ENCODE measurements around the gene KCNIP3. TPM values are rescaled to one million over a fixed set of nuclear protein-coding genes. Genes with fewer than 3 reads are reported as not detected.

The KCNIP3 gene
- total RNA-seq, 1 donor from 2014 or later = 7.3 TPM

- Mint-ChIP-seq H3K36me3 (ENCODE audit: unreplicated experiment) (peaks cover 23% of the 10 kb centered on the region), H3K4me3 (ENCODE audit: unreplicated experiment) (no peak overlapping the region), H3K4me1 (ENCODE audit: low read depth, unreplicated experiment) (peaks cover 6% of the 10 kb centered on the region), H3K9me3 (ENCODE audit: unreplicated experiment) (peaks cover 8% of the 10 kb centered on the region), H3K27me3 (ENCODE audit: unreplicated experiment) (peaks cover 5% of the 10 kb centered on the region), H3K27ac (ENCODE audit: unreplicated experiment) (no peak overlapping the region)
- DNase-seq = no peak
- TF ChIP-seq CTCF (IDR thresholded peaks at IDR 0.05; ENCODE audit: partially characterized antibody, unreplicated experiment) = no peak
Measured at GRCh38 chr2:95292623-95293260, 4.4 kb upstream of the KCNIP3 start.

- no peak overlapping the region for H3K27ac Mint-ChIP-seq (ENCODE audit: unreplicated experiment)
- DNase-seq = no peak
- peaks cover 23% of the 10 kb centered on the region for H3K36me3 Mint-ChIP-seq (ENCODE audit: unreplicated experiment)
- peaks cover 10% of the 10 kb centered on the region for H3K9me3 Mint-ChIP-seq (ENCODE audit: unreplicated experiment)
- no peak overlapping the region for H3K4me3 Mint-ChIP-seq (ENCODE audit: unreplicated experiment)
- no peak for TF ChIP-seq CTCF (IDR thresholded peaks at IDR 0.05; ENCODE audit: partially characterized antibody, unreplicated experiment)
- peaks cover 3% of the 10 kb centered on the region for H3K4me1 Mint-ChIP-seq (ENCODE audit: low read depth, unreplicated experiment)
- peaks cover 2% of the 10 kb centered on the region for H3K27me3 Mint-ChIP-seq (ENCODE audit: unreplicated experiment)
Measured at GRCh38 chr2:95294579-95295250, 2.4 kb upstream of the KCNIP3 start.

DNA sequence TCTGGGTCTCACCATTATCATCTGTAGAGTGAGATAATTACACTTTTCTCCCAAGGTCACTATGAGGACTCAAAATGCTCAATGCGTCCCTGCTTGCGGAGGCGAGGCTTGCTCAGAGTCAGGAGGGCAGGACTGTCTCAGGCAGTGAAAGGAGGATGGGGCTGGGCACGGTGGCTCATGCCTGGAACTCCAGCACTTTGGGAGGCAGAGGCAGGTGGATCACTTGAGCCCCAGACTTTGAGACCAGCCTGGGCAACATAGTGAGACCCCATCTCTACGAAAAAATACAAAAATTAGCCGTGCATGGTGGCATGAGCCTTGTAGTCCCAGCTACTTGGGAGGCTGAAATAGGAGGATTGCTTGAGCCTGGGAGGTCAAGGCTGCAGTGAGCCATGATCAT, 1.8 kb upstream of the KCNIP3 start:
- peaks cover 10% of the 10 kb centered on the region for H3K9me3 Mint-ChIP-seq (ENCODE audit: unreplicated experiment)
- peaks cover 3% of the 10 kb centered on the region for H3K27me3 Mint-ChIP-seq (ENCODE audit: unreplicated experiment)
- H3K4me1 Mint-ChIP-seq (ENCODE audit: low read depth, unreplicated experiment) = peaks cover 3% of the 10 kb centered on the region
- no peak overlapping the region for H3K27ac Mint-ChIP-seq (ENCODE audit: unreplicated experiment)
- H3K4me3 Mint-ChIP-seq (ENCODE audit: unreplicated experiment) = no peak overlapping the region
- DNase-seq = no peak
- peaks cover 19% of the 10 kb centered on the region for H3K36me3 Mint-ChIP-seq (ENCODE audit: unreplicated experiment)
- no peak for TF ChIP-seq CTCF (IDR thresholded peaks at IDR 0.05; ENCODE audit: partially characterized antibody, unreplicated experiment)

GRCh38 chr2:95296011-95296410, 1.1 kb upstream of the KCNIP3 start:
- H3K27ac Mint-ChIP-seq (ENCODE audit: unreplicated experiment) = no peak overlapping the region
- H3K9me3 Mint-ChIP-seq (ENCODE audit: unreplicated experiment) = peaks cover 4% of the 10 kb centered on the region
- peaks cover 3% of the 10 kb centered on the region for H3K4me1 Mint-ChIP-seq (ENCODE audit: low read depth, unreplicated experiment)
- no peak overlapping the region for H3K4me3 Mint-ChIP-seq (ENCODE audit: unreplicated experiment)
- TF ChIP-seq CTCF (IDR thresholded peaks at IDR 0.05; ENCODE audit: partially characterized antibody, unreplicated experiment) = no peak
- H3K27me3 Mint-ChIP-seq (ENCODE audit: unreplicated experiment) = peaks cover 5% of the 10 kb centered on the region
- DNase-seq = no peak
- peaks cover 13% of the 10 kb centered on the region for H3K36me3 Mint-ChIP-seq (ENCODE audit: unreplicated experiment)
